DND-41 (cell line): ENCODE results near the gene KIRREL3.

Source experiments
- ATAC-seq: fragments of 200-7000 bp; cut with Tn5 transposase; 3 replicates; pipeline ENCODE4 v1.9.1; 2021; ENCODE audit warnings: low read depth; ENCODE audit not compliant: insufficient read depth
- DNase-seq: peaks from one replicate; pipeline ENCODE4 v3.0.0-alpha.2; 2020
- H2AFZ ChIP-seq: 2 replicates; pipeline ENCODE4 v1.6.0; 2012; ENCODE audit warnings: low read depth, low read length
- H3K27ac ChIP-seq: 2 replicates; pipeline ENCODE4 v1.5.1; 2012; ENCODE audit warnings: low read length, inconsistent platforms
- H3K27me3 ChIP-seq: fragments of 200-600 bp; sonication (generic); 2 replicates; pipeline ENCODE4 v1.6.0; 2012; ENCODE audit warnings: low read length, mild to moderate bottlenecking, inconsistent platforms; ENCODE audit not compliant: insufficient read depth, poor library complexity
- H3K36me3 ChIP-seq: 2 replicates; pipeline ENCODE4 v1.5.1; 2012; ENCODE audit warnings: low read length, inconsistent platforms; ENCODE audit not compliant: insufficient read depth
- H3K4me1 ChIP-seq: 2 replicates; pipeline ENCODE4 v1.5.1; 2012; ENCODE audit warnings: mild to moderate bottlenecking, low read length; ENCODE audit not compliant: insufficient read depth
- H3K4me2 ChIP-seq: 2 replicates; pipeline ENCODE4 v1.6.0; 2012; ENCODE audit warnings: mild to moderate bottlenecking, moderate library complexity, low read length, inconsistent platforms; ENCODE audit not compliant: insufficient read depth
- H3K4me3 ChIP-seq, 2 experiments: fragments of 200-600 bp in 1 of 2; shearing (Covaris generic) in 1 of 2; 2 replicates each; pipeline ENCODE4 v1.5.1; 2012 to 2016; ENCODE audit warnings: inconsistent platforms in 2 of 2, low read length in 2 of 2, mild to moderate bottlenecking in 2 of 2, low read depth in 1 of 2, moderate library complexity in 1 of 2
- H3K79me2 ChIP-seq: 2 replicates; pipeline ENCODE4 v1.6.0; 2012; ENCODE audit warnings: low read length, inconsistent platforms; ENCODE audit not compliant: insufficient read depth
- H3K9ac ChIP-seq: 2 replicates; pipeline ENCODE4 v1.6.0; 2012; ENCODE audit warnings: low read depth, mild to moderate bottlenecking, inconsistent platforms, low read length, moderate library complexity
- H3K9me3 ChIP-seq: 2 replicates; pipeline ENCODE4 v1.5.1; 2012; ENCODE audit warnings: low read length, moderate library complexity, mild to moderate bottlenecking, inconsistent platforms; ENCODE audit not compliant: insufficient read depth, severe bottlenecking
- H4K20me1 ChIP-seq: 2 replicates; pipeline ENCODE4 v1.6.0; 2012; ENCODE audit warnings: low read length; ENCODE audit not compliant: insufficient read depth
- EZH2 ChIP-seq: IDR thresholded peaks from 3 replicates; pipeline ENCODE4 v1.6.1; 2012; ENCODE audit warnings: borderline replicate concordance, low read depth, mild to moderate bottlenecking, moderate library complexity, low read length, inconsistent platforms; ENCODE audit not compliant: severe bottlenecking
- TF ChIP-seq, protein P1 (sequence below): IDR thresholded peaks from 2 replicates; pipeline ENCODE4 v1.5.1; 2012; ENCODE audit warnings: borderline replicate concordance, low read length, moderate library complexity, mild to moderate bottlenecking; ENCODE audit not compliant: poor library complexity, severe bottlenecking; ENCODE audit errors: extremely low read depth

KIRREL3 gene

DNA sequence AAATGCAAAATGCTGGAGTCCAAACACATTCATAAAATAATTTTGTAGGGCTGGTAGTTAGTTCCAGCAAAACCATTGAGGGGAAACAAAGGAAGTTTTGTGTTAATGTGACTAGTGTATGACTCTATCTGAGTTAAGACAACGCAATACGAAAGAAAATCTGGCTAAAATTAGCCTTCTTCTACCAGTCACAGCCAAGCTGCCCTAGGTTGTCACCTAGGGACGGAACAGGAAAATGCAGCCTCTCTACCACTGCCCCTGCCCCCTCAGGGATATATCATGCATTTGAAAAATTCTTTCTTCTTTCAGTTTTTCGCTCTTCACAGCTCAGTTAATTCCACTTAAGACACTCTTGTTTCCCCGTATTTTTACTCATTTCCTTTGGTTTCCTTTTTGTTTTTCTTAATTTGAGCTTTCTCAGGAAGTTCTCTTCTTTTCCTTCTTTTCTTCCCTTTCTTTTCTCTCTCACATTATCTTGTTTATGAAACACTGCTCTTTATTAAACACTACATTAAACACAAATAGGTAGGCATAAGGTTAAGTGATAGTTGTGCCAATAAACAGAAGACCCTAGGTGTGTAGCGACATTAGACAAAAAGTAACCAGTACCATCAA, 30.6 kb downstream of the KIRREL3 start:
- Histone ChIP-seq H3K4me2 (no peak overlapping the region), H3K9me3 (peaks cover 5% of the 10 kb centered on the region), H3K4me3 (no peak overlapping the region), H3K27ac (no peak overlapping the region), H3K27me3 (peaks cover 30% of the 10 kb centered on the region), H3K9ac (no peak overlapping the region), H2AFZ (no peak overlapping the region), H4K20me1 (no peaks in the 10 kb centered on the region), H3K4me1 (no peaks in the 10 kb centered on the region), H3K79me2 (no peaks in the 10 kb centered on the region), H3K36me3 (no peaks in the 10 kb centered on the region)
- DNase-seq (no peak), ATAC-seq (peak; percentile 62; the same call in 2 of the 3 replicates)
- no peak for TF ChIP-seq EZH2
- TF ChIP-seq, protein P1, sequence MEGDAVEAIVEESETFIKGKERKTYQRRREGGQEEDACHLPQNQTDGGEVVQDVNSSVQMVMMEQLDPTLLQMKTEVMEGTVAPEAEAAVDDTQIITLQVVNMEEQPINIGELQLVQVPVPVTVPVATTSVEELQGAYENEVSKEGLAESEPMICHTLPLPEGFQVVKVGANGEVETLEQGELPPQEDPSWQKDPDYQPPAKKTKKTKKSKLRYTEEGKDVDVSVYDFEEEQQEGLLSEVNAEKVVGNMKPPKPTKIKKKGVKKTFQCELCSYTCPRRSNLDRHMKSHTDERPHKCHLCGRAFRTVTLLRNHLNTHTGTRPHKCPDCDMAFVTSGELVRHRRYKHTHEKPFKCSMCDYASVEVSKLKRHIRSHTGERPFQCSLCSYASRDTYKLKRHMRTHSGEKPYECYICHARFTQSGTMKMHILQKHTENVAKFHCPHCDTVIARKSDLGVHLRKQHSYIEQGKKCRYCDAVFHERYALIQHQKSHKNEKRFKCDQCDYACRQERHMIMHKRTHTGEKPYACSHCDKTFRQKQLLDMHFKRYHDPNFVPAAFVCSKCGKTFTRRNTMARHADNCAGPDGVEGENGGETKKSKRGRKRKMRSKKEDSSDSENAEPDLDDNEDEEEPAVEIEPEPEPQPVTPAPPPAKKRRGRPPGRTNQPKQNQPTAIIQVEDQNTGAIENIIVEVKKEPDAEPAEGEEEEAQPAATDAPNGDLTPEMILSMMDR = peak; percentile 58

DNA sequence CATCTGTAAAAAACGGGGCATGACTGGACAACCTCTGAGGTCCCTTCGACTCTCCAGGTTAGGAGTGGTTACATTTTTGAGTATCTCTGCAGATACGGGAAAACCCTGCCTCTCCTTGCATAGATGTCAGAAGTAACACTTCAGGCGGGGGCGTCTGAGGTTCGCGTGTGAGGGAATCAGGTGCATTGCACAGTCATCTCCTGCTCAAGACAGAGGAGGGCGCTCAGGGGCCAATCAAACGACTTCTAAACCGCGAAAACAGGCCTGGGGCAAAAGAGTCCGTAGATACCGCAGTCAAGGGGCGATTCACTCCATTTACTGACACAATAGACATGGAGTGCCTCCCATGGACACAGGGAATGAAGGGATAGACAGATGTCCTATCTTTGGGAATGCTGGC, 31.7 kb downstream of the KIRREL3 start:
- DNase-seq (no peak), ATAC-seq (no peak)
- no peak for TF ChIP-seq EZH2
- TF ChIP-seq, protein P1 = no peak
- Histone ChIP-seq H3K27me3 (peaks cover 36% of the 10 kb centered on the region), H3K4me3 (no peak overlapping the region), H3K9ac (no peak overlapping the region), H3K36me3 (no peaks in the 10 kb centered on the region), H4K20me1 (no peaks in the 10 kb centered on the region), H3K4me2 (no peak overlapping the region), H3K79me2 (no peaks in the 10 kb centered on the region), H3K27ac (no peak overlapping the region), H3K4me1 (no peaks in the 10 kb centered on the region), H3K9me3 (peaks cover 5% of the 10 kb centered on the region), H2AFZ (no peak overlapping the region)

DNA sequence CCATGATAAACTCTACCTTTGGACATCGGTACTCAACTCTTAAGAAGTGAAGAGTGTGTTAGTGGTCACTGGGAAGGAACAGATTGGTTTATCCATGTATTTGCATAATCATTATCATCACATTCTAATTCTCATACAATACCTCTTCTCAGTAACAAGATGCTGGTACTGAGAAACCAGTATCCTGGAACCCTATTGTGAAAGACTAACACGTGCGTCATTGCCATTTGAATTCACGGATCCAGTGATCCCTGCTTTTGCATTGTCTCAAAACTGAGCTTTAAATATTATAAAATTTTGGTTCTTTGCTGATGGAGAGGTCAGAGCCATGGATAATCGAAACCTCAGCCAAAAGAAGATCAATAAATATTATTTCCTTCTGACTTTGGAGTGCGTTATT, 35.2 kb downstream of the KIRREL3 start:
- Histone ChIP-seq H3K36me3 (no peaks in the 10 kb centered on the region), H3K4me3 (no peak overlapping the region), H3K27me3 (peaks cover 30% of the 10 kb centered on the region), H4K20me1 (no peaks in the 10 kb centered on the region), H2AFZ (no peak overlapping the region), H3K79me2 (no peaks in the 10 kb centered on the region), H3K9me3 (no peaks in the 10 kb centered on the region), H3K4me2 (no peak overlapping the region), H3K4me1 (no peaks in the 10 kb centered on the region), H3K9ac (no peak overlapping the region), H3K27ac (no peak overlapping the region)
- TF ChIP-seq EZH2 = no peak
- TF ChIP-seq, protein P1 = no peak
- DNase-seq = no peak
- no peak for ATAC-seq
